ENCODE measurements around the gene PRM2. TPM values are rescaled to one million over a fixed set of nuclear protein-coding genes. Genes with fewer than 3 reads are reported as not detected.

Gene PRM2, protein sequence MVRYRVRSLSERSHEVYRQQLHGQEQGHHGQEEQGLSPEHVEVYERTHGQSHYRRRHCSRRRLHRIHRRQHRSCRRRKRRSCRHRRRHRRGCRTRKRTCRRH
- total RNA-seq = not detected
- polyA plus RNA-seq (ENCODE audit: insufficient read length in 6 of 6) = not detected
- long read RNA-seq, donor 1 = 0 reads
- long read RNA-seq, donor 2 = 0 reads
- long read RNA-seq, donor 3 = 0 reads
- long read RNA-seq, donor 4 = 0 reads
- long read RNA-seq, donor 5 = 0 reads
- long read RNA-seq, donor 6 = 0 reads
- long read RNA-seq, donor 7 = 0 reads
- long read RNA-seq, donor 8 = 0 reads
- long read RNA-seq, donor 9 = 0 reads
- long read RNA-seq, donor 10 = 0 reads
- long read RNA-seq, donor 11 = 0 reads
- long read RNA-seq, donor 12 = 0 reads

DNA sequence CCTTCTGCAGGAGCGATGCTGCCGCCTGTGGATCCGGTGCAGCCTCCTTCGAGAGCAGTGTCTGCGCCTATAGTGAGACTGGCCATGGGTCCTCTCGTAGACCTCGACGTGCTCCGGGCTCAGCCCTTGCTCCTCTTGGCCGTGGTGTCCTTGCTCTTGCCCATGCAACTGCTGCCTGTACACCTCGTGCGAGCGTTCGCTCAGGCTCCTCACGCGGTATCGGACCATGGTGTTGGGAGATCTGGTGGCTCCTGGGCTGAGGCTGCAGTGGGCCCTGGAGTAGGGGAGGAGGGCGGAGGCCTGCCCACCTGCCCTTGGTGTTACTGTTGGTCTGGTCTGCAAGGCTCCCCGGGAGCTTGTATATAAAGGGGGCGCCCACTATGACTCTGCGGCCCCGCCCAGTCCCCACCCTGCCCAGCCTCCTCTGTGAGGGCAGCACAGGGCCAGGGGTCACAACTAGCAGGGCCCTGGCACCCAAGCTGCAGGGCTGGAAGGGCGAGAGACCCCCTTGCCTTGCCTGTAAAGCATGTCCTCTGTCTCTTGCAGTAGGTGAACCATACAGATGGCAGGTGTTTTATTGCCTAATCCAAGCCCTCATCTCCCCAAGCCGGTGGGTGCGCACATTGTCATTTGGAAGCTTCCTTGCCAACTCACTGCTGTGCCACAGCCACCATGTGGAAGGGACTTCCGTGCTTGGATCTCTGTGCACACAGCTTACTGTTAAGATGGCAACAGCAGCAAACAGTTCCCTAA, at the start of gene PRM2:
Gene PRM2 (minus strand): TSS at position 338 of the 753 bp plus-strand sequence. CDS start 110 bp downstream, at position 228.
- H3K4me3 ChIP-seq = no peak within 1 kb of the TSS
- no peaks in the 10 kb centered on the region for H3K9me3 ChIP-seq
- H3K4me1 ChIP-seq = peaks cover 0 to 4% of the 10 kb centered on the region in 2 donors
- TF ChIP-seq, protein P1, sequence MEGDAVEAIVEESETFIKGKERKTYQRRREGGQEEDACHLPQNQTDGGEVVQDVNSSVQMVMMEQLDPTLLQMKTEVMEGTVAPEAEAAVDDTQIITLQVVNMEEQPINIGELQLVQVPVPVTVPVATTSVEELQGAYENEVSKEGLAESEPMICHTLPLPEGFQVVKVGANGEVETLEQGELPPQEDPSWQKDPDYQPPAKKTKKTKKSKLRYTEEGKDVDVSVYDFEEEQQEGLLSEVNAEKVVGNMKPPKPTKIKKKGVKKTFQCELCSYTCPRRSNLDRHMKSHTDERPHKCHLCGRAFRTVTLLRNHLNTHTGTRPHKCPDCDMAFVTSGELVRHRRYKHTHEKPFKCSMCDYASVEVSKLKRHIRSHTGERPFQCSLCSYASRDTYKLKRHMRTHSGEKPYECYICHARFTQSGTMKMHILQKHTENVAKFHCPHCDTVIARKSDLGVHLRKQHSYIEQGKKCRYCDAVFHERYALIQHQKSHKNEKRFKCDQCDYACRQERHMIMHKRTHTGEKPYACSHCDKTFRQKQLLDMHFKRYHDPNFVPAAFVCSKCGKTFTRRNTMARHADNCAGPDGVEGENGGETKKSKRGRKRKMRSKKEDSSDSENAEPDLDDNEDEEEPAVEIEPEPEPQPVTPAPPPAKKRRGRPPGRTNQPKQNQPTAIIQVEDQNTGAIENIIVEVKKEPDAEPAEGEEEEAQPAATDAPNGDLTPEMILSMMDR (IDR thresholded peaks at IDR 0.05) = no peak
- no peak within 1 kb of the TSS for H3K27ac ChIP-seq
- H3K36me3 ChIP-seq = no peaks in the 10 kb centered on the region
- DNase-seq (no peak), ATAC-seq (no peak)
- no peaks in the 10 kb centered on the region for H3K27me3 ChIP-seq
- intact Hi-C loops (cut with DNase I) = no loop called here

DNA sequence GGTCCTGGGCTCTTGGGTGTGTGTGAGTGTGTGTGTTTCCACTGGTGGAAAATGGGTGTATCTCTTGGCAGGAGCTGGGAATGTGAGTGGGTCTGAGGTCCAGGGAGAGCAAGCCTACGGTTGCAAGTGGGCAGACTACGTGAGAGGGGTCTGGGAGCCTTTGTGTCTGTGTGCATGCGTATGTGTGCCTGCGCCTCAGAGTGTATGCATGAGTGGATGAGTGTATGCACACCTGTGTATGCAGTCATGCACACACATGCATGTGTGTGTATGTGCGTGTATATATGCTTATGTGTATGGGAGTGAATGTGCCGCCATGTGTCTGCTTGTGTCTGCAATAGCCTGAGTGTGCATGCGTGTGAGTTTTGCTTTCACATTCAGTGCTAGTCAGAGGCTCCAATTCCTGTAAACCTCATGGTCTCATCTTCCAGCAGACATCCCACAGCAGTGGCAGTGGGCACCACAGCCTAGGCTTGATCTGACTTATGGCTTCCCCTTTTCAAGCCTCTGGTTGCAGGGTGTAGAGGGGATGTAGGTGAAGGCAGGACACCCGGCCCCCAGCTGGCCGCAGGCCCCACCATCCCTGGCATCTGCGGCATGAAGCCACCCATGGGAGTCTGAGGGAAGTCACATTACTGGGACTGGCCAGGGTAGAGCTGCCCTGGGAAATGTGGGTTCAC, 49.3 kb upstream of the PRM2 start:
- no peak for ATAC-seq
- Histone ChIP-seq H3K4me1 (peaks cover 13 to 44% of the 10 kb centered on the region in 2 donors), H3K36me3 (no peaks in the 10 kb centered on the region), H3K27me3 (no peaks in the 10 kb centered on the region), H3K9me3 (no peaks in the 10 kb centered on the region), H3K27ac (peak overlapping the region in 1 of 2 donors; percentile 9), H3K4me3 (no peak overlapping the region)
- intact Hi-C loops (cut with DNase I) = no loop called here
- TF ChIP-seq, protein P1 (IDR thresholded peaks at IDR 0.05) = no peak
- DNase-seq = no peak

DNA sequence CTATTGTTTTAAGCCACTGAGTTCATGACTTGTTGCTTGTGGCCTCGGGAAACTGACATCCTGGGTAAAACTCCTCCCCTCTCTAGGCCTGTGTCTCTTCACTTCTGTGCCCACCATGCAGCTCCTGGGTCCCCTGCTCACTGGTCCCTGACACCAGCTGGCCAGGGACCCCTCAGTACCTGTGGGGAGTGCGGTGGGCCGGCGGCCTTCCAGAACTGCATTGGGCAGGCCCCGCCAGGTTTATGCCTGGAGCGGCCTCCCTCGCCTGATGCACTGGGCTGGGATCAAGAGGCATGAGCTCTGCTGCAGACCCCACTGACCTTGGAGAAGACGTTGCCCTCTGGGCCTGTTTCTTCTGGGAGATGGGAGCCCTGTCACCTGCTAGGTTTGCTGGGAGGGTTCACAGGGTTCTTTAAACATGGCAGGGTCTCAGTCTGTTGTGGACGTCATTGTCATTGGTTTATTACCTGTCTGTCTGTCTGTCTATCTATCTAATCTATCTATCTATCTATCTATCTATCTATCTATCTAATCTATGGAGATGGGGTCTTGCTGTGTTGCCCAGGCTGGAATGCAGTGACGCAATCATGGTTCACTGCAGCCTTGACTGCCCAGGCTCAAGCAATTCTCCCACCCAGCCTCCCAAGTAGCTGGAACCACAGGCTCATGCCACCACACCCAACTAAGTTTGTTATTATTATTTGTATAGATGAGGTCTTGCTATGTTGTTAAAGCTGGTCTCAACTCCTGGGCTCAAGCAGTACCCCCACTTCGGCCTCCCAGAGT, 47.5 kb upstream of the PRM2 start:
- H3K4me3 ChIP-seq = no peak overlapping the region
- H3K4me1 ChIP-seq = peaks cover 6 to 32% of the 10 kb centered on the region in 2 donors
- TF ChIP-seq, protein P1 (IDR thresholded peaks at IDR 0.05) = no peak
- ATAC-seq (no peak), DNase-seq (no peak)
- intact Hi-C loops (cut with DNase I) = no loop called here
- no peaks in the 10 kb centered on the region for H3K9me3 ChIP-seq
- H3K27ac ChIP-seq = no peak overlapping the region
- H3K36me3 ChIP-seq = no peaks in the 10 kb centered on the region
- H3K27me3 ChIP-seq = no peaks in the 10 kb centered on the region

DNA sequence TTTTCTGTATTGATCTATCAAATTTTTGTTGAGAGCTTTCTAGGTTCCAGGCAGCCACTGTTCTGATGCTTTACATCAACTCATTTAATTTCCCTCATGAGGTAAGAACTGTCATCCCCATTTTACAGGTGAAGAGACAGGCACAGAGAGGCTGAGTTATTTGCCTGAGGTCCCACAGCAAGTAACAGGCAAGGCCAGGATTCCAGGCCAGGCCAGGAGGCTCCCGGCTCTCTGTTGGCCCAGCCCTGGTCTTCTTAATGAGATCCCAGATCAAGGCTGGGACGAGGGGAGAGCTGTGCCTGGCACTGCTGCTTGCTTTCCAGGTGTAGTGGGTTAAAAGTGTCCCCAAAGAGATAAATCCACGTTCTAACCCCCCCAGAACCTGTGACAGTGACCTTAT, 46.5 kb upstream of the PRM2 start:
- TF ChIP-seq, protein P1 (IDR thresholded peaks at IDR 0.05) = no peak
- no peak for DNase-seq
- H3K27me3 ChIP-seq = no peaks in the 10 kb centered on the region

More for the DNA sequence above, 46.5 kb upstream of the PRM2 start:
- intact Hi-C loops (cut with DNase I) = no loop called here
- H3K36me3 ChIP-seq = no peaks in the 10 kb centered on the region
- H3K4me1 ChIP-seq = peaks cover 1 to 22% of the 10 kb centered on the region in 2 donors
- H3K9me3 ChIP-seq = no peaks in the 10 kb centered on the region
- H3K4me3 ChIP-seq = no peak overlapping the region
- ATAC-seq = no peak
- no peak overlapping the region for H3K27ac ChIP-seq

Measured in left lung (tissue), 14 donors.